IPS DF 6.9 (cell line): Measurements from ENCODE around the gene PTCHD1.

ENCODE experiments used
- DNase-seq: peaks from one replicate; pipeline ENCODE4 v3.0.0-alpha.2; 2013; ENCODE audit warnings: low read depth, low spot score
- H3K27ac ChIP-seq: one replicate; pipeline ENCODE4 v1.5.1; 2013; ENCODE audit warnings: low read length, control low read depth
- H3K27me3 ChIP-seq: 2 replicates; pipeline ENCODE4 v1.6.1; 2013; ENCODE audit warnings: mild to moderate bottlenecking, low read length; ENCODE audit not compliant: control insufficient read depth, insufficient read depth
- H3K36me3 ChIP-seq: 2 replicates; pipeline ENCODE4 v1.6.1; 2013; ENCODE audit warnings: low read length; ENCODE audit not compliant: control insufficient read depth, insufficient read depth
- H3K4me1 ChIP-seq: 2 replicates; pipeline ENCODE4 v1.6.1; 2013; ENCODE audit warnings: low read length; ENCODE audit not compliant: control insufficient read depth, insufficient read depth
- H3K4me3 ChIP-seq: 2 replicates; pipeline ENCODE4 v1.5.1; 2013; ENCODE audit warnings: mild to moderate bottlenecking, low read length
- H3K9me3 ChIP-seq: 2 replicates; pipeline ENCODE4 v1.6.1; 2013; ENCODE audit warnings: low read length, inconsistent platforms; ENCODE audit not compliant: control insufficient read depth, insufficient read depth
- WGBS: extraction: QIAGEN DNeasy Blood & Tissue Kit; methylation state at CpG from one replicate; pipeline ENCODE4 v1.1.7; 2013; ENCODE audit warnings: mixed read lengths, missing lambda C conversion rate; ENCODE audit not compliant: insufficient read length, insufficient coverage; 5-methylcytosine and 5-hydroxymethylcytosine counted together

PTCHD1 gene

DNA sequence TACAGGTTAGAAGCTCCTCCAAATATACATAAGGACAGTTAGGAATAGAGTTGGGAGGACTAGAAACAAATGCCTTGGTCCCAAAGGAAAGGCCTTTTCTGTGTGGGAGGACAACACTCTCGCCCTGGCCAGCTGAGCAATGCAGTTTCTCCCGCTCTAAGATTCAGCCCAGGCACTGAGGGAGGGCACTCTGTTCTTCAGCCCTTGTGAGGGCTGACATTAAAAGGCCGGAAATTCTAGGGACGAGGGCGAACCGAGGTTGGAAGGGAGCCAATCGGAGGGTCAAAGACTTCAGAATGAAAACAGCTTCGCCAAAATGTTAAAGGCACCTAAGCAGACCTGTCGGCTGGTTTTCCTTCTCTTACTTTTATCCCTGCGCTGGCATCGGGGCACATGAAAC, 2.9 kb upstream of the PTCHD1 start:
- Histone ChIP-seq H3K4me1 (no peaks in the 10 kb centered on the region), H3K9me3 (no peaks in the 10 kb centered on the region), H3K4me3 (peak overlapping the region; percentile 65; the same call in 1 of the 2 replicates), H3K27ac (no peak overlapping the region), H3K36me3 (no peaks in the 10 kb centered on the region), H3K27me3 (peaks cover 2% of the 10 kb centered on the region; the same call in 1 of the 2 replicates)
- no peak for DNase-seq
- no CpG with 5 or more reads among the region's 11 CpGs for WGBS

GRCh38 chrX:23332101-23332887, 2.4 kb upstream of the PTCHD1 start:
- Histone ChIP-seq H3K27ac (no peak overlapping the region), H3K4me1 (no peaks in the 10 kb centered on the region), H3K4me3 (peak overlapping the region; percentile 65; the same call in 1 of the 2 replicates), H3K27me3 (peaks cover 2% of the 10 kb centered on the region; the same call in 1 of the 2 replicates), H3K9me3 (no peaks in the 10 kb centered on the region), H3K36me3 (no peaks in the 10 kb centered on the region)
- no CpG with 5 or more reads among the region's 42 CpGs for WGBS
- DNase-seq: no peak

- WGBS: no CpG with 5 or more reads among the region's 75 CpGs
- peaks cover 2% of the 10 kb centered on the region; the same call in 1 of the 2 replicates for H3K27me3 ChIP-seq
- no peaks in the 10 kb centered on the region for H3K4me1 ChIP-seq
- DNase-seq: no peak
- no peaks in the 10 kb centered on the region for H3K9me3 ChIP-seq
- no peak overlapping the region for H3K27ac ChIP-seq
- peak overlapping the region; percentile 65; the same call in 1 of the 2 replicates for H3K4me3 ChIP-seq
- H3K36me3 ChIP-seq: no peaks in the 10 kb centered on the region
These were observed 1.5 kb upstream of the PTCHD1 start for GRCh38 chrX:23332888-23333821.

DNA sequence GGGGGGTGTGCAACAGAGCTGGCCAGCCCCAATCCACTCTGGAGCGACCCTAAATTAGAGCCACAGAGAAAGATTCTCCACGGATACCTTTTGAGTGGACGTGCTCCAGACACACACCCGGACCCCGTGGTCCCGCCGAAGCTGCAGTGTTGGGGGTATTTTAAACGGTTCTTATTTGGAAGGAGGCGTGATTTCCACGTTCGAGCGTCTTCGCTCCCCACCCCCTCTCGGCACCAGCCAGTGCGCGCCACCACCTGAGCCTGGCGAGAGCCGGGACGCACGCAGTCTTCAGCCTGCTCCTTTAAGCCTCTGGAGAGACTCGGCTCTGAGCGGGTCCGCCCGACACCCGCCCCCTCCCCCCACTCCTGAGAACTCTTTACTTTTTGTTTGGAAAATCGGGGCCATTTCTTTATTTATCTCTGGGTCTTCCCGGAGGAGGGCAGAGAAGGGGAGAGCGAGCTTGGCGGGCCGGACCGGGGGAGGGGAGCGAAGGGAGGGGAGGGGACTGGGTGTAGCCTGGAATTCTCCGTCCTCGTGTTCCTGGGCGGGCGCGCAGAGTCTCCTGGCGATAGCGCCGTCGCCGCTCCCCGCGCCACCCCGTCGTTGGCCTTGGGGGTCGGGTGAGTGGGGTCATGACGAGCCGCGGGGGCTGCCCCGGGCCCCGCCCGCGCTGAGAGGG, 668 bp upstream of the PTCHD1 start:
- DNase-seq: no peak
- Histone ChIP-seq H3K36me3 (no peaks in the 10 kb centered on the region), H3K9me3 (no peaks in the 10 kb centered on the region), H3K4me1 (no peaks in the 10 kb centered on the region), H3K27me3 (peaks cover 2% of the 10 kb centered on the region; the same call in 1 of the 2 replicates), H3K4me3 (peak overlapping the region; percentile 65; the same call in 1 of the 2 replicates), H3K27ac (no peak overlapping the region)
- WGBS: no CpG with 5 or more reads among the region's 54 CpGs

- H3K36me3 ChIP-seq: no peaks in the 10 kb centered on the region
- H3K4me1 ChIP-seq: no peaks in the 10 kb centered on the region
- H3K9me3 ChIP-seq: no peaks in the 10 kb centered on the region
- no peak overlapping the region for H3K27ac ChIP-seq
- peak overlapping the region; percentile 65; the same call in 1 of the 2 replicates for H3K4me3 ChIP-seq
- peaks cover 2% of the 10 kb centered on the region; the same call in 1 of the 2 replicates for H3K27me3 ChIP-seq
- no CpG with 5 or more reads among the region's 63 CpGs for WGBS
- DNase-seq: no peak
These were observed 165 bp upstream of the PTCHD1 start for GRCh38 chrX:23334521-23334847.

GRCh38 chrX:23338334-23338733, 3.7 kb downstream of the PTCHD1 start:
- Histone ChIP-seq H3K27ac (no peak overlapping the region), H3K36me3 (no peaks in the 10 kb centered on the region), H3K27me3 (peaks cover 2% of the 10 kb centered on the region; the same call in 1 of the 2 replicates), H3K9me3 (no peaks in the 10 kb centered on the region), H3K4me1 (no peaks in the 10 kb centered on the region; the same call in 1 of the 2 replicates), H3K4me3 (no peak overlapping the region)
- DNase-seq: no peak
- no CpG with 5 or more reads among the region's 4 CpGs for WGBS

GRCh38 chrX:23341452-23341851, 6.8 kb downstream of the PTCHD1 start:
- WGBS: no CpG with 5 or more reads among the region's 6 CpGs
- H3K27me3 ChIP-seq: no peaks in the 10 kb centered on the region

DNA sequence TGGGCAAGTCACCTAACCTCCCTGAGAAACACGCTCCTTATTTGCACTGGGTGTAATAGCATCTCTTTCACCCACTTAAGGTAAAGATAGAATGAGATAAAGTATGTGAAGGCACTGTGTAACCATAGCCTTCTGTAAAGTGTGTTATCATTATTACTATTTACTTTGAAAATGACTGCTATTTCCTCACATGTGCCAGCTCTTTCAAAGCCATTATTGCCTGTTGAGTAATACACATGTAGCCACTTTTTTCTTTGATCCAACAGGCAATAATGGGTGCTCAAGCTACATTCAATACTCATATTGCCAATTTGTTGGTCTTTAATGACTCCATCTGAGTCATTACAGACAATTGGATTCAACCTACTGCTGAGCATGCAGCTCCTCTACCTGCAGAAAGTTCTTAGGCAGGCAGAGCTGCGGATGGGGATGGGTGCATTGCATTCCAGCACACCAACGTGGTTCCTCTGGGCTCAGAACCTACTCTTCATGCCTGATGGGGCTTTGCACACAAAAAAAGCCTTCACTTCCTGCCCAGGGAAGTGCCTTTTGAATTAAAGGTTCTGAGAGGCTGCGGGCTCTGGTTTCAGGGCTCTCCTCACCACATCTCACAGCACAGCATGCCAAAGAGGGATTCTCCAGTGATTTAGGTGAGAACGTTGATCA, 9.7 kb downstream of the PTCHD1 start:
- no peaks in the 10 kb centered on the region for H3K36me3 ChIP-seq
- no peaks in the 10 kb centered on the region for H3K27me3 ChIP-seq
- H3K27ac ChIP-seq: no peak overlapping the region
- H3K9me3 ChIP-seq: no peaks in the 10 kb centered on the region
- H3K4me1 ChIP-seq: peaks cover 2% of the 10 kb centered on the region
- DNase-seq: no peak
- no CpG with 5 or more reads among the region's 5 CpGs for WGBS
- H3K4me3 ChIP-seq: no peak overlapping the region

More at GRCh38 chrX:23341452-23341851, 6.8 kb downstream of the PTCHD1 start:
- DNase-seq: no peak
- no peak overlapping the region for H3K27ac ChIP-seq
- H3K4me1 ChIP-seq: peaks cover 2% of the 10 kb centered on the region
- no peaks in the 10 kb centered on the region for H3K9me3 ChIP-seq
- H3K36me3 ChIP-seq: no peaks in the 10 kb centered on the region
- no peak overlapping the region for H3K4me3 ChIP-seq

GRCh38 chrX:23344904-23345271, 10.2 kb downstream of the PTCHD1 start:
- no peak for DNase-seq
- no peak overlapping the region for H3K4me3 ChIP-seq
- H3K27ac ChIP-seq: no peak overlapping the region
- H3K27me3 ChIP-seq: no peaks in the 10 kb centered on the region
- WGBS: no CpG with 5 or more reads among the region's 2 CpGs
- H3K9me3 ChIP-seq: no peaks in the 10 kb centered on the region
- H3K36me3 ChIP-seq: no peaks in the 10 kb centered on the region
- peaks cover 2% of the 10 kb centered on the region for H3K4me1 ChIP-seq
